Cerebellar cortex (tissue), 1 donor: ENCODE data around the gene TMED6.
A peak's percentile ranks its signal among the peaks of the same experiment; 100 is the strongest.

Experiments
- DNase-seq: peaks from one replicate; pipeline ENCODE4 v3.0.0-alpha.2; 2015; ENCODE audit warnings: low spot score

The TMED6 gene

GRCh38 chr16:69351309-69352027 is at the start of gene TMED6:
Gene TMED6 (minus strand): TSS chr16:69351786. CDS start chr16:69351753, 33 bp downstream.
- DNase-seq, result peak; percentile 57

- no peak for DNase-seq
Observed at GRCh38 chr16:69399361-69399760, 47.8 kb upstream of the TMED6 start.

GRCh38 chr16:69397821-69398521 is 46.4 kb upstream of the TMED6 start:
- peak; percentile 73 for DNase-seq

GRCh38 chr16:69396187-69397061 is 44.8 kb upstream of the TMED6 start:
- DNase-seq, result peak; percentile 87

- no peak for DNase-seq
Observed at GRCh38 chr16:69395859-69396186, 44.2 kb upstream of the TMED6 start.

GRCh38 chr16:69393898-69394849 is 42.6 kb upstream of the TMED6 start:
- DNase-seq, result no peak

- DNase-seq, result no peak
Observed at GRCh38 chr16:69386596-69386995, 35.0 kb upstream of the TMED6 start.

GRCh38 chr16:69384974-69385373 is 33.4 kb upstream of the TMED6 start:
- no peak for DNase-seq

GRCh38 chr16:69382421-69382820 is 30.8 kb upstream of the TMED6 start:
- DNase-seq, result no peak

- DNase-seq, result no peak
Observed at GRCh38 chr16:69381231-69381630, 29.6 kb upstream of the TMED6 start.

- DNase-seq, result no peak
Observed at GRCh38 chr16:69378760-69379159, 27.2 kb upstream of the TMED6 start.

GRCh38 chr16:69378036-69378435 is 26.4 kb upstream of the TMED6 start:
- no peak for DNase-seq

- no peak for DNase-seq
Observed at GRCh38 chr16:69376393-69377059, 24.9 kb upstream of the TMED6 start.

GRCh38 chr16:69373019-69373418 is 21.4 kb upstream of the TMED6 start:
- DNase-seq, result no peak

GRCh38 chr16:69371564-69371963 is 20.0 kb upstream of the TMED6 start:
- no peak for DNase-seq

- DNase-seq, result no peak
Observed at GRCh38 chr16:69368866-69369265, 17.3 kb upstream of the TMED6 start.

- no peak for DNase-seq
Observed at GRCh38 chr16:69367980-69368379, 16.4 kb upstream of the TMED6 start.

- DNase-seq, result no peak
Observed at GRCh38 chr16:69366431-69366830, 14.8 kb upstream of the TMED6 start.

- no peak for DNase-seq
Observed at GRCh38 chr16:69365901-69366300, 14.3 kb upstream of the TMED6 start.

- DNase-seq, result no peak
Observed at GRCh38 chr16:69364088-69364487, 12.5 kb upstream of the TMED6 start.

- no peak for DNase-seq
Observed at GRCh38 chr16:69363281-69363717, 11.7 kb upstream of the TMED6 start.
